T-helper 2 cell treated with Interferon-gamma antibody and Interleukin-4, amounts not matched to agents 5 μg/mL and 100 μg/mL, for 36 hours (primary cell): Measurements from ENCODE around the gene ODAD4.

Experiments used
- DNase-seq: peaks from one replicate; pipeline ENCODE4 v3.0.0; 2021; ENCODE audit warnings: low spot score
- H3K27ac Mint-ChIP-seq: one replicate; pipeline ENCODE4 v1.8.0; 2021; ENCODE audit warnings: mild to moderate bottlenecking, mixed read lengths
- H3K27me3 Mint-ChIP-seq: one replicate; pipeline ENCODE4 v1.8.0; 2021; ENCODE audit warnings: low read depth, mixed read lengths
- H3K36me3 Mint-ChIP-seq: one replicate; pipeline ENCODE4 v1.8.0; 2021; ENCODE audit warnings: low read depth, mixed read lengths
- H3K4me1 Mint-ChIP-seq: one replicate; pipeline ENCODE4 v1.8.0; 2021; ENCODE audit warnings: low read depth, mixed read lengths
- H3K4me3 Mint-ChIP-seq: one replicate; pipeline ENCODE4 v1.8.0; 2022; ENCODE audit warnings: mild to moderate bottlenecking, moderate library complexity, mixed read lengths
- H3K9me3 Mint-ChIP-seq: one replicate; pipeline ENCODE4 v1.8.0; 2021; ENCODE audit warnings: mixed read lengths

ODAD4 gene, protein sequence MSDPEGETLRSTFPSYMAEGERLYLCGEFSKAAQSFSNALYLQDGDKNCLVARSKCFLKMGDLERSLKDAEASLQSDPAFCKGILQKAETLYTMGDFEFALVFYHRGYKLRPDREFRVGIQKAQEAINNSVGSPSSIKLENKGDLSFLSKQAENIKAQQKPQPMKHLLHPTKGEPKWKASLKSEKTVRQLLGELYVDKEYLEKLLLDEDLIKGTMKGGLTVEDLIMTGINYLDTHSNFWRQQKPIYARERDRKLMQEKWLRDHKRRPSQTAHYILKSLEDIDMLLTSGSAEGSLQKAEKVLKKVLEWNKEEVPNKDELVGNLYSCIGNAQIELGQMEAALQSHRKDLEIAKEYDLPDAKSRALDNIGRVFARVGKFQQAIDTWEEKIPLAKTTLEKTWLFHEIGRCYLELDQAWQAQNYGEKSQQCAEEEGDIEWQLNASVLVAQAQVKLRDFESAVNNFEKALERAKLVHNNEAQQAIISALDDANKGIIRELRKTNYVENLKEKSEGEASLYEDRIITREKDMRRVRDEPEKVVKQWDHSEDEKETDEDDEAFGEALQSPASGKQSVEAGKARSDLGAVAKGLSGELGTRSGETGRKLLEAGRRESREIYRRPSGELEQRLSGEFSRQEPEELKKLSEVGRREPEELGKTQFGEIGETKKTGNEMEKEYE

DNA sequence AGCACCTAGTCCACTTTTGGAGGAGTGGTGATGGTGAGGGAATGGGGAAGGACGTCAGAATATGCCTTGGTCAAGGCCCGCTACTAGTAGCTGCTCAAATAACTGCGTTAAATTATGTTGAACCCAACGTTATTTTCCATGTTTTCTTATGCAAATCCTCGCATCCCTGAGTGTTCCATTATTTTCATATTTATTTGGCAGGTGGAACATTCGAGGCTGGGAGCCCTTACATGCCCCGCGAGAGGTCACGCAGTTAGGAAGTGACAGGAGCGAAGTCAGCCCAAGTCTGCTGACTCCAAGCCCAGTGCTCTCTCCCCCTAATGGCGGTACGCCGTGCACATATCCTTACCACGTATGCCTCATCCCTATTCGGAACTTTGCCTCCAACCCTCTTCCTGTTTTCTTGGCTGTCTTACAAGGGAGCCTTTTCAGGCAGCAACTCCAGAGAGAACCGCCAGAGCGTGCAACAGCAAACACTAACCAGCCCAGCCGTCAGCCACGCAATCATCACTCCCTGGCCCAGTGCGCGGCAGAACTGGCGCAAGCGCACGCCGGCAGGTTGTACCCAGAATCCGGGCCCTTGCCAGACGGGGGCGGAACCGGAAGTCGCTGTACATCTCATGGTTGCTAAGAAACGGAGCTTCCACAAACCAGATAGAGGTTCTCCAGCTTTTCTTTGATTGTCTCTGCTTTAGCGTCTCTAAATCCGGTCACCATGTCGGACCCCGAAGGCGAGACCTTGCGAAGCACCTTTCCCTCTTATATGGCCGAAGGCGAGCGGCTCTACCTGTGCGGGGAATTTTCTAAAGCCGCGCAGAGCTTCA lies at the start of gene ODAD4:
ODAD4 (plus strand) TSS at position 609 of the 824 bp plus-strand sequence; CDS start at position 716, 107 bp downstream.
- Mint-ChIP-seq H3K4me3 (peak within 1 kb of the TSS; percentile 95), H3K9me3 (no peaks in the 10 kb centered on the region), H3K4me1 (peaks cover 45% of the 10 kb centered on the region), H3K36me3 (peaks cover 9% of the 10 kb centered on the region), H3K27ac (peak within 1 kb of the TSS; percentile 95), H3K27me3 (no peaks in the 10 kb centered on the region)
- peak; percentile 97 for DNase-seq

DNA sequence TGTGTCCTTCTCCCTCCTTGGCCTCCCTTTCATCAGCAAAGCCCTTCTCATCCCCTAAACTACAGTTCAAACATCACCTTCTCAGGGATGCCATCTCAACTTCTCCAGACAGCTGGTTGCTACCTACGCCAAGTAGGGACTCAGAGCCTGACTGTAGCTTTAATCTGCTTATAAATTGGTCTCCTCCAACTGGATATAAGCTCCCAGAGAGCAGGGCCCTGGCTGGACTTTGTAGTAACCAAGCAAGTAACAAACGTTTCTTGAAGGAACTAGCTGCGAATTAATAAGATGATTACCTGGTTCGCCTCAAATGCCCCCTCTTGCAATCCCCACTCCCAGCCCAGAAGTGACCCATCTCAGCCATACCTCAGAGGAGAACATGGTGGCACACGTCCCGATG lies 47.7 kb upstream of the ODAD4 start:
- peak overlapping the region; percentile 1 for H3K27ac Mint-ChIP-seq

DNA sequence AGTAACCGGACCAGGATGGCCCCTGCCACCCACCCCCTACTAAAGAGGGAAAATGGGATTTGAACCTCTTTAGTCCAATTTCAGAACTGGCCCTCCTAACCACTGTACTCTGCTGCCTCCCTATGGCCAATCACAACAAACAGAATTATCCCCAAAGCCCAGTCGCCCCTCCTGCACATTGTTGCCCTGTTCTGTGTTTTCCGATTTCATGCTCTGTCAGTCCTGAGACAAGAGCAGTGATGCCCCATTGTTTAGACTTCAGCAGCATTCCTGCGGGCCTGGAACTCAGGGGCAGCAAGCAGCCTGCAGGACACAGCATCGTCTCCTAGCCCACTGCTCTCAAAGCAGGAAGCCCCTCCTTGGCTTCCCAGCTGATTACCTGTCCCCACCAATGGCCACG lies 44.7 kb upstream of the ODAD4 start:
- no peak for DNase-seq
- peaks cover 54% of the 10 kb centered on the region for H3K36me3 Mint-ChIP-seq
- peaks cover 6% of the 10 kb centered on the region for H3K4me1 Mint-ChIP-seq
- no peak overlapping the region for H3K27ac Mint-ChIP-seq
- H3K4me3 Mint-ChIP-seq = no peak overlapping the region
- no peaks in the 10 kb centered on the region for H3K9me3 Mint-ChIP-seq
- H3K27me3 Mint-ChIP-seq = no peaks in the 10 kb centered on the region

More for the DNA sequence above, 47.7 kb upstream of the ODAD4 start:
- Mint-ChIP-seq H3K4me3 (no peak overlapping the region), H3K36me3 (peaks cover 61% of the 10 kb centered on the region), H3K27me3 (no peaks in the 10 kb centered on the region), H3K4me1 (peaks cover 9% of the 10 kb centered on the region), H3K9me3 (no peaks in the 10 kb centered on the region)
- no peak for DNase-seq

DNA sequence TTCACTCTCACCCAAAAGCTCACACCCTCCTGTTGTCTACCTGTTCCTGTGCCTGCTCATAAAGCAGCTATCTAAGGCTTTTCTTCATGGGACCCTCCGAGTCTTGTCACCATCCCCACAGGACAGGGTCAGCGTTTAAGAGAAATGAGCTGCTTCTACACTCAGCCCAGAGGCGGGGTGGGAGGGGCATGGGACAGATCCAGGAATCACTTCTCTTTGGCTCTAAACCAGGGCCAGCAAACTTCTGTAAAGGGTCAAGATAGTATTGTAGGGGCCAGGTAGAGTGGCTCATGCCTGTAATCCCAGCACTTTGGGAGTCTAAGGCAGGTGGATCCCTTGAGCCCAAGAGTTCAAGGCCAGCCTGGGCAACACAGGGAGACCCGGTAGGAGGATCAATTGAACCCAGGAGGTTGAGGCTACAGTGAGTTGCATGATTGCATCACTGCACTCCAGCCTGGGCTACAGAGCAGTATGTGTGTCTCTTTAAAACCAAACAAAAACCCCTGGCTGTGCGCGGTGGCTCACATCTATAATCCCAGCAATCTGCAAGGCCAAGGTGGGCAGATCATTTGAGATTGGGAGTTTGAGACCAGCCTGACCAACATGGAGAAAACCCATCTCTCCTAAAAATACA lies 42.0 kb upstream of the ODAD4 start:
- peaks cover 54% of the 10 kb centered on the region for H3K36me3 Mint-ChIP-seq
- no peak overlapping the region for H3K4me3 Mint-ChIP-seq
- no peaks in the 10 kb centered on the region for H3K4me1 Mint-ChIP-seq
- no peaks in the 10 kb centered on the region for H3K27me3 Mint-ChIP-seq
- no peak overlapping the region for H3K27ac Mint-ChIP-seq
- no peak for DNase-seq
- H3K9me3 Mint-ChIP-seq = no peaks in the 10 kb centered on the region

DNA sequence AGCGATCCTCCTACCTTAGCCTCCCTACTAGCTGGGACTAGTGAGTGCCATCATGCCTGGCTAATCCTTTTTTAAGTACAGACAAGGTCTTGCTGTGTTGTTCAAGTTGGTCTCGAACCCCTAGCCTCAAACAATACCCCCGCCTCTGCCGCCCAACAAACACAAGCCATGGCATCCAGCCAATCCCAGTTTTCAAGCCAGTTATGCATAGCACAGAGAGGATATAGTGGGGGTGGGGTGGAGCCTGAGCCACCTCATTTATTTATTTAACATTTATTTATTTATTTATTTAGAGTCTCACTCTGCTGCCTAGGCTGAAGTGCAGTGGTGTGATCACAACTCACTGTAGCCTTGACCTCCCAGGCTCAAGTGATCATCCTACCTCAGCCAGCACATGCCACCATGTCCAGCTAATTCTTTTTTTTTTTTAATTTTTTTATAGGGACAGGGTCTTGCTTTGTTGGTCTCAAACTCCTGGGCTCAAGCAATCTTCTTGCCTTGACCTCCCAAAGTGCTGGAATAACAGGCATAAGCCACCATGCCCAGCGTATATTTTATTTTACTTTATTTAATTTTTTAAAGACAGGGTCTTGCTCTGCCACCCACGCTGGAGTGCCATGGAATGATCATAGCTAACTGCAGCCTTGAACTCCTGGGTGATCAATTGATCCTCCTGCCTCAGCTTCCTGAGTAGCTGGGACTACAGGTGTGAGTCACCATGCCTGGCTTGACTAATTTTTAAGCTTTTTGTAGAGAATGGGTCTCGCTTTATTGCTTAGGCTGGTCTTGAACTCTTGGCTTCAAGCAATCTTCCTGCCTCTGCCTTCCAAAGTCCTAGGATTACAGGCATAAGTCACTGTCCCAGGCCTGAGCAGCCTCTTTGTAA lies 39.0 kb upstream of the ODAD4 start:
- no peaks in the 10 kb centered on the region for H3K27me3 Mint-ChIP-seq
- no peak overlapping the region for H3K27ac Mint-ChIP-seq
- no peak overlapping the region for H3K4me3 Mint-ChIP-seq
- DNase-seq = no peak
- H3K9me3 Mint-ChIP-seq = no peaks in the 10 kb centered on the region
- H3K36me3 Mint-ChIP-seq = peaks cover 47% of the 10 kb centered on the region
- no peaks in the 10 kb centered on the region for H3K4me1 Mint-ChIP-seq

DNA sequence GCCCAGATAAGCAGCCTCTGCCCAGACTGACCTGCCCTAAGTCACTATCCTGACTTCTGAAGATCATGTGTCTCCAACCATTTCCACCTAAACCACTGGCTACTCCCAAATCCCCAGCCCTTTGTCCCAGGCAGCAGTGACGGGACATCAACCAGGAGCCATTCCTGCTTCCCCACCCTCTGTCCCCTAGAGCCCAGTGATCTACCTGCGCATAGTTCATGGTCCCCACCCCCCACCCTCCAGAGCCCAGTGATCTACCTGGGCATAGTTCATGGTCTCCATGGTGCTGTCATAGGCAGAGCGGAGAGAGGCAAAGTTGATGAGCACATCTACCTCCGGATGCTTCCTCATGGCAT lies 38.4 kb upstream of the ODAD4 start:
- Mint-ChIP-seq H3K27ac (no peak overlapping the region), H3K27me3 (no peaks in the 10 kb centered on the region), H3K4me3 (no peak overlapping the region), H3K36me3 (peaks cover 50% of the 10 kb centered on the region), H3K4me1 (no peaks in the 10 kb centered on the region), H3K9me3 (no peaks in the 10 kb centered on the region)
- DNase-seq = no peak

DNA sequence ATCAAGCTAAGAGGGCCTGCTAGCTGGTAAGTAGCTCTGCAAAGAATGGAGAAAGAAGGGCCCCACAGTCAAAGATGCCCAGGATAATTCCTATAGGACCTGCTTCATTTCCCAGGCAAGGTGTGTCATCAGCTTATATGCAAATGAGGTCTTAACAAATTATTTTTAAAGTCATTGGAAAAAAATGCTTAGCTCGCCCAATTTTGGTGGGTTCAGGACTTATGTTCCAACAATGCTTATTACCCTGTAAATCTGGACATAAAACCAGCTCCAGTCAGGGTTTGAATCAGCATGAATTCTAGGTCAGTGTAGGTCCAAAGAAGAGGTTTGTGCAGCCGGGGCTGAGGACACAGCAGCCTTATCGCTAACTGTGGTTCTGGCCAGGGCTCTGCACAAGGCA lies 37.0 kb upstream of the ODAD4 start:
- H3K9me3 Mint-ChIP-seq = no peaks in the 10 kb centered on the region
- no peaks in the 10 kb centered on the region for H3K4me1 Mint-ChIP-seq
- no peak for DNase-seq
- H3K27me3 Mint-ChIP-seq = no peaks in the 10 kb centered on the region
- no peak overlapping the region for H3K27ac Mint-ChIP-seq
- H3K36me3 Mint-ChIP-seq = peaks cover 49% of the 10 kb centered on the region
- no peak overlapping the region for H3K4me3 Mint-ChIP-seq

DNA sequence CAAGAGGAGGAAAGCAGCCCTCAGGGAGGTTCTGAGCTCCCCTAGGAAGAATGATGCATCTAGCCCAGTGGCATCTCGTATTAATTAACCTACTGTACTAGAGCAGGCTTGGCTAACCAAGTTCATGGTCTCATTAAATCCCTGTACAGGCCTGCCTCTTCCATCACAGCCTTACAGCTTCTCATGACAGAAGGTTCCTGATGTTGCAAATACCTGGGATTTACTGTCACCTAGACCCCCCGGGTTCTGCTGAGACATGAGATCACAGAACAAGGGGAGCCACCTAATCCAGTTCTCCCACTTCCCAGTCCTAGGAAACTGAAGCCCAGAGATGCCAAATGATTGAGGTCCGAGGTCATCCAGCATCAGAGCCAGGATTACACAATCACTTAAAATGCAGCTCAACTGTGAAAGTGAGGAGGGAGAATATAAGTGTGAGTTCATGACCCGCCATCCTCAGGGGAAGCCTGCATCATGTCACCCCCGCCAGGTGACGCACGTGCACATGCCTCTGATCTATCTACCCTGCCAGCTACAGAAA lies 35.6 kb upstream of the ODAD4 start:
- no peak for DNase-seq
- Mint-ChIP-seq H3K36me3 (peaks cover 49% of the 10 kb centered on the region), H3K4me1 (no peaks in the 10 kb centered on the region)

DNA sequence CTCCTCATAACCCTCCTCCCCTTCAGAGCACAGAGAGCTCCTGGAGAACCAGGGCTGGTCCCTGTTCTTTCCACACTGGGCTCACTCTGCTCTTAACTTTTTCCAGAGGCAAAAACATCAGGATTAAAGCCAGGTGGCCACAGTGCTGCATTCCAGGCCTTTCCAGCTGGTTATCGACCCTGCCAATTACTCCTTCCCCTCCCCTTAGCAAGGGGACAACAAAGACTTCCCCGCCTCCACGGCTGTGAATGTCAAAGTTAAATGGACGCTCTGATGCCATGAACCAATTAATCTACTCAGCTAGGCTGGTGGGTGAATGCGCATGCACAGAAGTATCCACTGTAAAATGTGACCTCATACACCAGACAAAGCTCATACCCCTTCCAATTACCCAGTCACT lies 34.8 kb upstream of the ODAD4 start:
- H3K27me3 Mint-ChIP-seq = no peaks in the 10 kb centered on the region
- H3K4me3 Mint-ChIP-seq = no peak overlapping the region
- peaks cover 48% of the 10 kb centered on the region for H3K36me3 Mint-ChIP-seq
- H3K9me3 Mint-ChIP-seq = no peaks in the 10 kb centered on the region
- DNase-seq = no peak
- H3K4me1 Mint-ChIP-seq = no peaks in the 10 kb centered on the region
- no peak overlapping the region for H3K27ac Mint-ChIP-seq

More for the DNA sequence above, 35.6 kb upstream of the ODAD4 start:
- H3K27me3 Mint-ChIP-seq = no peaks in the 10 kb centered on the region
- no peak overlapping the region for H3K27ac Mint-ChIP-seq
- H3K4me3 Mint-ChIP-seq = no peak overlapping the region
- H3K9me3 Mint-ChIP-seq = no peaks in the 10 kb centered on the region

DNA sequence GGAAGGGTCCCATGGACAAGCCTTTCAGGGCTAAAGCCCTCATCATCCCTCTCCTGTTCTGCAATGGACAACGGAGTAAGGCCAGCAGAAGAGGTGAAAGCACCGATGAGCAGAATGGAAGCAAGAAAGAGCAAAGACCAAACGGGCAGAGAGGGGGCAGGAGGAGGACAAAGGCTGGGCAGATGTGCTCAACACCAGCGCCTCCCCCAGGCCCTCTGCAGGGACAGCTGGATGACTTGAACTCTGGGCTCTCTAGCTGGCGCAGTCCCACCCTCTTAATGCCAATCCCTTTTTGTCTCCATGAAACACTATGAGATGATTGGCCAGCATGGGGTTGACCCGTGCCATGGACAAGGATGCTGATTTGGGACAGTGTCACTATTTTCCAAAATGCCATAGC lies 33.7 kb upstream of the ODAD4 start:
- H3K27me3 Mint-ChIP-seq = no peaks in the 10 kb centered on the region
- H3K27ac Mint-ChIP-seq = no peak overlapping the region
- H3K4me3 Mint-ChIP-seq = no peak overlapping the region
- H3K4me1 Mint-ChIP-seq = no peaks in the 10 kb centered on the region
- no peaks in the 10 kb centered on the region for H3K9me3 Mint-ChIP-seq
- peaks cover 56% of the 10 kb centered on the region for H3K36me3 Mint-ChIP-seq
- DNase-seq = no peak

DNA sequence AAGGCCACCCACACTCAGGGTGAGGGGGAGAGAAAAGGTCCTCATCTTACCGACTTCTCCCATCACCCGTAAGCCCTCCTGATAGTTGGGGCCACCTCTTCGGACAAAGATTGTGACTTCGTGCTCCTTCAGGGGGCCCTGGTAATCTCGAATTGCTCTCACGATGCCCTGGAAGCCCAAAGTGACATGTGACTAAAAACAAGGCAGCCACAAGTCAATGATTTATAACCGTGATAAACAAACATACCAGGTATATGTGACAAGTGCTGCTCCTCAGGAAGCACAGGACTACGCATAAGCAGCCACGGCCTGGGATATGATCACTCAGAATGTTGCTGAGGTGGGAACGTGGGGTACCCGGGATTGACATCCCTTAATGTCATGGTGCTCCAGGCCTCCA lies 28.8 kb upstream of the ODAD4 start:
- H3K36me3 Mint-ChIP-seq = peaks cover 46% of the 10 kb centered on the region
- H3K4me1 Mint-ChIP-seq = no peaks in the 10 kb centered on the region
- H3K27ac Mint-ChIP-seq = no peak overlapping the region

DNA sequence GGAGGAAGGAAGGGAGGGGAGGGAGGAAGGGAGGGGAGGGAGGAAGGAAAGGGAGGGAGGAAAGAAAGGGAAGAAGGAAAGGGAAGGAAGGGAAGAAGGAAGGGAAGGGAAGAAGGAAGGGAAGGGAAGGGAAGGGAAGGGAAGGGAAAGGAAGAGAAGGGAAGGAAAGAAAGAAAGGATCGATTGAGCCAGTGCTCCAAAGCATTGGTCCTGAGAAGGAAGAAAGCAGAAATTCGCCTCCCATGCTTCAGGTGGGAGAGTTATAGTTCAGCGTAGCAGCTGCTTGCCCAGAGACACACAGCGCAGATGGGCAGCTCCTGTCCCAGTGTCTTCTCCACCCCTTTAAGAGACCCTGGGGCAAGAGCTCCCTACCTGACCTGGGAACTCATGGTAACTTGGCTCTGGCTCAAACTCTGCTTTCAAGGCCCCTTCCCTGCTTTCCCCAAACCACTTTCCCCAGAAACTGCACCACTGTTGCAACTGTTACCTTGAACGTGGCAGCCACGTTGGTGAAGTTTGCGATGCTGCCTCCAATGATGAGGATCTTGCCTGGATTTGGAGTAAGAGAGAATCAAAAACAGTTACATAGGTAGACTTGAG lies 26.1 kb upstream of the ODAD4 start:
- no peak for DNase-seq
- H3K36me3 Mint-ChIP-seq = peaks cover 46% of the 10 kb centered on the region
- no peaks in the 10 kb centered on the region for H3K4me1 Mint-ChIP-seq
- H3K4me3 Mint-ChIP-seq = no peak overlapping the region
- H3K9me3 Mint-ChIP-seq = no peaks in the 10 kb centered on the region
- H3K27ac Mint-ChIP-seq = no peak overlapping the region
- H3K27me3 Mint-ChIP-seq = no peaks in the 10 kb centered on the region

More for the DNA sequence above, 28.8 kb upstream of the ODAD4 start:
- no peaks in the 10 kb centered on the region for H3K9me3 Mint-ChIP-seq
- no peak overlapping the region for H3K4me3 Mint-ChIP-seq
- no peaks in the 10 kb centered on the region for H3K27me3 Mint-ChIP-seq
- DNase-seq = no peak
